ENCODE results near the gene FBLN1.

DNA sequence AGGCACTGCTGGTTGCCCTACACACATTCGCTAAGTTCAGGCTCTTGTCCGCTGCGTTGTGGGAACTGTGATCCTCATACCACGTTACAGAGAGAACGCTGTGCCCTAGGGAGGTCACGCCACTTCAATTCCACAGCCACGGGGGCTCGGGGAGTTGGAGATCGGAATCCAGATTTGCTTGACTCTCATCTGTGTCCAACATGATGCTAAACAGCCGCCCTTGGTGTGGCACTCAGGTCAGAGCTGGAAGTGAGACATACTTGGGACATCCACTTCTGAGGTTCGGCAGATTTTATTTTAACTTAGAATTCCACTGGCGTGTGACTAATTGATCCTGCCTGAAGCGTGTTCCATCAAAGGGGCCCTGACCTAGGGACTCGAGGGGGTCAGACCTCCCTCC is 47.5 kb upstream of the FBLN1 start:
- TF ChIP-seq, protein P1, sequence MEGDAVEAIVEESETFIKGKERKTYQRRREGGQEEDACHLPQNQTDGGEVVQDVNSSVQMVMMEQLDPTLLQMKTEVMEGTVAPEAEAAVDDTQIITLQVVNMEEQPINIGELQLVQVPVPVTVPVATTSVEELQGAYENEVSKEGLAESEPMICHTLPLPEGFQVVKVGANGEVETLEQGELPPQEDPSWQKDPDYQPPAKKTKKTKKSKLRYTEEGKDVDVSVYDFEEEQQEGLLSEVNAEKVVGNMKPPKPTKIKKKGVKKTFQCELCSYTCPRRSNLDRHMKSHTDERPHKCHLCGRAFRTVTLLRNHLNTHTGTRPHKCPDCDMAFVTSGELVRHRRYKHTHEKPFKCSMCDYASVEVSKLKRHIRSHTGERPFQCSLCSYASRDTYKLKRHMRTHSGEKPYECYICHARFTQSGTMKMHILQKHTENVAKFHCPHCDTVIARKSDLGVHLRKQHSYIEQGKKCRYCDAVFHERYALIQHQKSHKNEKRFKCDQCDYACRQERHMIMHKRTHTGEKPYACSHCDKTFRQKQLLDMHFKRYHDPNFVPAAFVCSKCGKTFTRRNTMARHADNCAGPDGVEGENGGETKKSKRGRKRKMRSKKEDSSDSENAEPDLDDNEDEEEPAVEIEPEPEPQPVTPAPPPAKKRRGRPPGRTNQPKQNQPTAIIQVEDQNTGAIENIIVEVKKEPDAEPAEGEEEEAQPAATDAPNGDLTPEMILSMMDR (conservative IDR thresholded peaks at IDR 0.05 in 1 of 2, IDR thresholded peaks at IDR 0.05 in 1 of 2; ENCODE audit: extremely low read depth in 1 of 2, insufficient read depth in 1 of 2, low read depth in 1 of 2, low read length in 2 of 2) = no peak
- no peak for TF ChIP-seq EZH2 (IDR thresholded peaks at IDR 0.05; ENCODE audit: borderline replicate concordance, low read length)
